ENCODE data around the gene NCAM1.

- TF ChIP-seq UBTF (CRISPR knock-in tag; IDR thresholded peaks at IDR 0.05) (no peak), ATF7 (IDR thresholded peaks at IDR 0.05) (peak; percentile 32; the same call in 1 of the 2 replicates), ATF7 (CRISPR knock-in tag; IDR thresholded peaks at IDR 0.05) (no peak), EZH2 (conservative IDR thresholded peaks at IDR 0.05; ENCODE audit: low read depth, low read length) (no peak), ZNF282 (IDR thresholded peaks at IDR 0.05; ENCODE audit: partially characterized antibody) (no peak), KDM4B (CRISPR knock-in tag; IDR thresholded peaks at IDR 0.05) (no peak), ZFP41 (CRISPR knock-in tag; IDR thresholded peaks at IDR 0.05; ENCODE audit: borderline replicate concordance) (no peak), MAX (IDR thresholded peaks at IDR 0.05) (no peak), DMTF1 (CRISPR knock-in tag; IDR thresholded peaks at IDR 0.05) (no peak), EP300 (IDR thresholded peaks at IDR 0.05; ENCODE audit: low read depth in 2 of 2, low read length in 2 of 2) (no peak), EP300 (CRISPR knock-in tag; IDR thresholded peaks at IDR 0.05; ENCODE audit: borderline replicate concordance) (no peak), TP53 (CRISPR knock-in tag; conservative IDR thresholded peaks at IDR 0.05) (no peak)
- TF ChIP-seq, protein P1, sequence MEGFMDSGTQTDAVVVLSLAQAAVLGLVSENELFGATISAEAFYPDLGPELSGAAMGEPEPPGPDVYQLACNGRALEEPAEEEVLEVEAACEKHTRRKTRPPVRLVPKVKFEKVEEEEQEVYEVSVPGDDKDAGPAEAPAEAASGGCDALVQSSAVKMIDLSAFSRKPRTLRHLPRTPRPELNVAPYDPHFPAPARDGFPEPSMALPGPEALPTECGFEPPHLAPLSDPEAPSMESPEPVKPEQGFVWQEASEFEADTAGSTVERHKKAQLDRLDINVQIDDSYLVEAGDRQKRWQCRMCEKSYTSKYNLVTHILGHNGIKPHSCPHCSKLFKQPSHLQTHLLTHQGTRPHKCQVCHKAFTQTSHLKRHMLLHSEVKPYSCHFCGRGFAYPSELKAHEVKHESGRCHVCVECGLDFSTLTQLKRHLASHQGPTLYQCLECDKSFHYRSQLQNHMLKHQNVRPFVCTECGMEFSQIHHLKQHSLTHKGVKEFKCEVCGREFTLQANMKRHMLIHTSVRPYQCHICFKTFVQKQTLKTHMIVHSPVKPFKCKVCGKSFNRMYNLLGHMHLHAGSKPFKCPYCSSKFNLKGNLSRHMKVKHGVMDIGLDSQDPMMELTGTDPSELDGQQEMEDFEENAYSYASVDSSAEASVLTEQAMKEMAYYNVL (CRISPR knock-in tag; IDR thresholded peaks at IDR 0.05; ENCODE audit: borderline replicate concordance): no peak
Observed at GRCh38 chr11:112999520-112999919, 38.3 kb downstream of the NCAM1 start.
